Liver (tissue), 9 donors: ENCODE measurements around the gene RELA. TPM values are rescaled to one million over a fixed set of nuclear protein-coding genes. Genes with fewer than 3 reads are reported as not detected.

Source experiments
- DNase-seq: peaks from one replicate; pipeline ENCODE4 v3.0.0-alpha.2; 2017; ENCODE audit warnings: low spot score
- H3K27ac ChIP-seq, 2 donors: one replicate each; pipeline ENCODE4 v1.7.0; 2013; ENCODE audit warnings: inconsistent platforms in 2 of 2, low read length in 2 of 2, control low read depth in 1 of 2, low read depth in 1 of 2, mild to moderate bottlenecking in 1 of 2
- H3K27me3 ChIP-seq, 4 donors: one replicate each; pipeline versions ENCODE4 v1.6.1 to v1.7.0; 2013; ENCODE audit warnings: low read length in 3 of 4, inconsistent platforms in 1 of 4, mild to moderate bottlenecking in 1 of 4, moderate library complexity in 1 of 4; ENCODE audit not compliant: control insufficient read depth in 4 of 4, insufficient read depth in 4 of 4
- H3K36me3 ChIP-seq, 4 donors: one replicate each; pipeline versions ENCODE4 v1.6.1 to v1.7.0; 2013; ENCODE audit warnings: low read length in 3 of 4, mild to moderate bottlenecking in 3 of 4, low read depth in 1 of 4, moderate library complexity in 1 of 4; ENCODE audit not compliant: control insufficient read depth in 4 of 4, insufficient read depth in 3 of 4
- H3K4me1 ChIP-seq, 4 donors: one replicate each; pipeline versions ENCODE4 v1.6.1 to v1.7.0; 2013; ENCODE audit warnings: low read length in 3 of 4, mild to moderate bottlenecking in 3 of 4, moderate library complexity in 1 of 4; ENCODE audit not compliant: control insufficient read depth in 4 of 4, insufficient read depth in 4 of 4
- H3K4me3 ChIP-seq, 3 donors: one replicate each; pipeline versions ENCODE4 v1.6.1 to v1.7.0; 2013; ENCODE audit warnings: low read length in 3 of 3, control low read depth in 1 of 3, low read depth in 1 of 3, mild to moderate bottlenecking in 1 of 3
- H3K9ac ChIP-seq, 2 donors: one replicate each; pipeline ENCODE4 v1.7.0; 2013; ENCODE audit warnings: low read length in 2 of 2, mild to moderate bottlenecking in 2 of 2, moderate library complexity in 2 of 2, control low read depth in 1 of 2, low read depth in 1 of 2
- H3K9me3 ChIP-seq, 4 donors: one replicate each; pipeline versions ENCODE4 v1.6.1 to v1.7.0; 2013; ENCODE audit warnings: low read length in 3 of 4; ENCODE audit not compliant: control insufficient read depth in 4 of 4
- FOXA1 ChIP-seq: IDR thresholded peaks from 2 replicates; pipeline ENCODE4 v1.6.1; 2016; ENCODE audit warnings: antibody characterized with exemption
- FOXA2 ChIP-seq: IDR thresholded peaks from 2 replicates; pipeline ENCODE4 v1.6.1; 2016; ENCODE audit warnings: antibody characterized with exemption
- GABPA ChIP-seq, 2 donors: IDR thresholded peaks in 1 of 2; conservative IDR thresholded peaks in 1 of 2; 2 replicates each; pipeline ENCODE4 v1.6.1; 2016; ENCODE audit warnings: antibody characterized with exemption in 2 of 2, mild to moderate bottlenecking in 1 of 2, moderate library complexity in 1 of 2
- HNF4A ChIP-seq, 2 donors: conservative IDR thresholded peaks; 2 replicates each; pipeline ENCODE4 v1.6.1; 2016; ENCODE audit warnings: antibody characterized with exemption in 2 of 2, mild to moderate bottlenecking in 2 of 2
- HNF4G ChIP-seq: IDR thresholded peaks from 2 replicates; pipeline ENCODE4 v1.6.1; 2016; ENCODE audit warnings: antibody characterized with exemption
- NR2F2 ChIP-seq: IDR thresholded peaks from 2 replicates; pipeline ENCODE4 v1.6.1; 2016; ENCODE audit warnings: antibody characterized with exemption
- RAD21 ChIP-seq, 2 donors: IDR thresholded peaks; 2 replicates each; pipeline ENCODE4 v1.6.1; 2016; ENCODE audit warnings: antibody characterized with exemption in 2 of 2, mild to moderate bottlenecking in 2 of 2
- RXRA ChIP-seq, 2 donors: IDR thresholded peaks; 2 replicates each; pipeline ENCODE4 v1.6.1; 2017 to 2018; ENCODE audit warnings: antibody characterized with exemption in 2 of 2, mild to moderate bottlenecking in 1 of 2
- SP1 ChIP-seq: IDR thresholded peaks from 2 replicates; pipeline ENCODE4 v1.6.1; 2018; ENCODE audit warnings: antibody characterized with exemption, mild to moderate bottlenecking
- TAF1 ChIP-seq: conservative IDR thresholded peaks from 2 replicates; pipeline ENCODE4 v1.6.1; 2016; ENCODE audit warnings: antibody characterized with exemption, mild to moderate bottlenecking
- YY1 ChIP-seq: IDR thresholded peaks from 2 replicates; pipeline ENCODE4 v1.6.1; 2016; ENCODE audit warnings: antibody characterized with exemption, mild to moderate bottlenecking
- WGBS: extraction: QIAGEN DNeasy Blood & Tissue Kit; methylation state at CpG from one replicate; pipeline ENCODE4 v1.1.7; 2013; 5-methylcytosine and 5-hydroxymethylcytosine counted together
- polyA plus RNA-seq, 2 donors: library from polyadenylated mRNA; stranded (reverse) in 1 of 2; unstranded in 1 of 2; fragments of 200-250 nt in 1 of 2; fragments of >200 nt in 1 of 2; fragmentation: Nextera tagmentation in 1 of 2; extraction: Ambion mirVana in 1 of 2; gene quantifications; one replicate each; pipeline versions ENCODE4 v1.2.1 to v1.2.3, GENCODE V29; 2013 to 2015
- total RNA-seq, 2 donors: library from RNA; depleted of rRNA; stranded (reverse); fragments of >200 nt; gene quantifications; one replicate each; pipeline ENCODE4 v1.2.3, GENCODE V29; 2014
- TF ChIP-seq, protein P1 (sequence below): IDR thresholded peaks from 2 replicates; pipeline ENCODE4 v1.6.1; 2016; ENCODE audit warnings: antibody characterized with exemption
- TF ChIP-seq, protein P2 (sequence below): IDR thresholded peaks from 2 replicates; pipeline ENCODE4 v1.6.1; 2016; ENCODE audit warnings: antibody characterized with exemption, mild to moderate bottlenecking
- TF ChIP-seq, protein P3 (sequence below): IDR thresholded peaks from 2 replicates; pipeline ENCODE4 v1.6.1; 2016; ENCODE audit warnings: antibody characterized with exemption
- TF ChIP-seq, protein P4 (sequence below): fragments of 150-350 bp; IDR thresholded peaks from 2 replicates; pipeline ENCODE4 v1.5.1; 2017; ENCODE audit warnings: improper control_type of control experiment, low read depth, low read length; ENCODE audit not compliant: missing input control
- donor health status: healthy.
- donor health status: healthy.
- donor health status: healthy.
- donor health status: healthy.
- donor health status: healthy.

RELA gene
- total and polyA plus RNA-seq, 4 donors, result 11.1 to 30.7 (median 22.0) TPM

GRCh38 chr11:65700399-65700798 lies 37.7 kb upstream of the RELA start:
- WGBS, result 75% methylated on average over 3 of the region's 3 CpGs
- no peaks in the 10 kb centered on the region for H3K27me3 ChIP-seq
- H3K9ac ChIP-seq, result no peak overlapping the region
- H3K4me3 ChIP-seq, result no peak overlapping the region
- no peaks in the 10 kb centered on the region for H3K9me3 ChIP-seq
- no peaks in the 10 kb centered on the region for H3K36me3 ChIP-seq
- H3K27ac ChIP-seq, result no peak overlapping the region
- DNase-seq, result no peak
- H3K4me1 ChIP-seq, result peaks cover 0 to 5% (median 0%) of the 10 kb centered on the region in 4 donors
- TF ChIP-seq RAD21 (IDR thresholded peaks at IDR 0.05) (peak; percentile 14 to 37), YY1 (peak; percentile 33), RXRA (IDR thresholded peaks at IDR 0.05) (peak; percentile 54 to 75)
- TF ChIP-seq, protein P1, sequence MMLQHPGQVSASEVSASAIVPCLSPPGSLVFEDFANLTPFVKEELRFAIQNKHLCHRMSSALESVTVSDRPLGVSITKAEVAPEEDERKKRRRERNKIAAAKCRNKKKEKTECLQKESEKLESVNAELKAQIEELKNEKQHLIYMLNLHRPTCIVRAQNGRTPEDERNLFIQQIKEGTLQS, result no peak
- TF ChIP-seq, protein P2, sequence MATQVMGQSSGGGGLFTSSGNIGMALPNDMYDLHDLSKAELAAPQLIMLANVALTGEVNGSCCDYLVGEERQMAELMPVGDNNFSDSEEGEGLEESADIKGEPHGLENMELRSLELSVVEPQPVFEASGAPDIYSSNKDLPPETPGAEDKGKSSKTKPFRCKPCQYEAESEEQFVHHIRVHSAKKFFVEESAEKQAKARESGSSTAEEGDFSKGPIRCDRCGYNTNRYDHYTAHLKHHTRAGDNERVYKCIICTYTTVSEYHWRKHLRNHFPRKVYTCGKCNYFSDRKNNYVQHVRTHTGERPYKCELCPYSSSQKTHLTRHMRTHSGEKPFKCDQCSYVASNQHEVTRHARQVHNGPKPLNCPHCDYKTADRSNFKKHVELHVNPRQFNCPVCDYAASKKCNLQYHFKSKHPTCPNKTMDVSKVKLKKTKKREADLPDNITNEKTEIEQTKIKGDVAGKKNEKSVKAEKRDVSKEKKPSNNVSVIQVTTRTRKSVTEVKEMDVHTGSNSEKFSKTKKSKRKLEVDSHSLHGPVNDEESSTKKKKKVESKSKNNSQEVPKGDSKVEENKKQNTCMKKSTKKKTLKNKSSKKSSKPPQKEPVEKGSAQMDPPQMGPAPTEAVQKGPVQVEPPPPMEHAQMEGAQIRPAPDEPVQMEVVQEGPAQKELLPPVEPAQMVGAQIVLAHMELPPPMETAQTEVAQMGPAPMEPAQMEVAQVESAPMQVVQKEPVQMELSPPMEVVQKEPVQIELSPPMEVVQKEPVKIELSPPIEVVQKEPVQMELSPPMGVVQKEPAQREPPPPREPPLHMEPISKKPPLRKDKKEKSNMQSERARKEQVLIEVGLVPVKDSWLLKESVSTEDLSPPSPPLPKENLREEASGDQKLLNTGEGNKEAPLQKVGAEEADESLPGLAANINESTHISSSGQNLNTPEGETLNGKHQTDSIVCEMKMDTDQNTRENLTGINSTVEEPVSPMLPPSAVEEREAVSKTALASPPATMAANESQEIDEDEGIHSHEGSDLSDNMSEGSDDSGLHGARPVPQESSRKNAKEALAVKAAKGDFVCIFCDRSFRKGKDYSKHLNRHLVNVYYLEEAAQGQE, result no peak

GRCh38 chr11:65699306-65699705 lies 36.6 kb upstream of the RELA start:
- H3K4me1 ChIP-seq, result peaks cover 0 to 6% (median 0%) of the 10 kb centered on the region in 4 donors
- no peaks in the 10 kb centered on the region for H3K27me3 ChIP-seq
- TF ChIP-seq FOXA2, result no peak
- TF ChIP-seq, protein P1, result no peak
- no peak overlapping the region for H3K4me3 ChIP-seq
- DNase-seq, result no peak
- 79% methylated on average over 7 of the region's 7 CpGs for WGBS
- no peak overlapping the region for H3K9ac ChIP-seq
- H3K36me3 ChIP-seq, result no peaks in the 10 kb centered on the region
- no peak overlapping the region for H3K27ac ChIP-seq
- no peaks in the 10 kb centered on the region for H3K9me3 ChIP-seq

DNA sequence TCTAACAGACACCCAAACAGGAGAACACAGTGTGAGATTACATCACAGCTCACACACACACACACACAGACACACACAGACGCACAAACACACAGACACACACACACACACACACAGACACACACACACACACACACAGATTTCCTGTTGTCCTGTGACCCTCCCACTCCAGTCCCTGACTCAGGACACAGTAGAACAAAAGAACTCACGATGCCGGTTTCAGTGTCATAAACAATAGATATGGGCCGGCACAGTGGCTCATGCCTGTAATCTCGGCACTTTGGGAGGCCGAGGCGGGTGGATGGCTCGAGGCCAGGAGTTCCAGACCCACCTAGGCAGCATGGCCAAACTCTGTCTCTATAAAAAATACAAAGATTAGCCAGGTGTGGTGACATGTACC lies 35.5 kb upstream of the RELA start:
- WGBS, result 60% methylated on average over 8 of the region's 8 CpGs
- no peak for DNase-seq

More for the DNA sequence above, 35.5 kb upstream of the RELA start:
- Histone ChIP-seq H3K4me3 (no peak overlapping the region), H3K9me3 (no peaks in the 10 kb centered on the region), H3K4me1 (peaks cover 0 to 6% (median 0%) of the 10 kb centered on the region in 4 donors), H3K27ac (no peak overlapping the region), H3K36me3 (no peaks in the 10 kb centered on the region), H3K27me3 (no peaks in the 10 kb centered on the region), H3K9ac (no peak overlapping the region)
- no peak for TF ChIP-seq FOXA1
- no peak for TF ChIP-seq HNF4G
- no peak for TF ChIP-seq HNF4A (conservative IDR thresholded peaks at IDR 0.05)
- TF ChIP-seq SP1, result peak; percentile 7
- TF ChIP-seq TAF1, result no peak
- TF ChIP-seq NR2F2, result peak; percentile 54
- TF ChIP-seq, protein P3, sequence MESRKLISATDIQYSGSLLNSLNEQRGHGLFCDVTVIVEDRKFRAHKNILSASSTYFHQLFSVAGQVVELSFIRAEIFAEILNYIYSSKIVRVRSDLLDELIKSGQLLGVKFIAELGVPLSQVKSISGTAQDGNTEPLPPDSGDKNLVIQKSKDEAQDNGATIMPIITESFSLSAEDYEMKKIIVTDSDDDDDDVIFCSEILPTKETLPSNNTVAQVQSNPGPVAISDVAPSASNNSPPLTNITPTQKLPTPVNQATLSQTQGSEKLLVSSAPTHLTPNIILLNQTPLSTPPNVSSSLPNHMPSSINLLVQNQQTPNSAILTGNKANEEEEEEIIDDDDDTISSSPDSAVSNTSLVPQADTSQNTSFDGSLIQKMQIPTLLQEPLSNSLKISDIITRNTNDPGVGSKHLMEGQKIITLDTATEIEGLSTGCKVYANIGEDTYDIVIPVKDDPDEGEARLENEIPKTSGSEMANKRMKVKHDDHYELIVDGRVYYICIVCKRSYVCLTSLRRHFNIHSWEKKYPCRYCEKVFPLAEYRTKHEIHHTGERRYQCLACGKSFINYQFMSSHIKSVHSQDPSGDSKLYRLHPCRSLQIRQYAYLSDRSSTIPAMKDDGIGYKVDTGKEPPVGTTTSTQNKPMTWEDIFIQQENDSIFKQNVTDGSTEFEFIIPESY, result no peak
- TF ChIP-seq, protein P1, result no peak
- TF ChIP-seq, protein P2, result no peak
- TF ChIP-seq, protein P4, sequence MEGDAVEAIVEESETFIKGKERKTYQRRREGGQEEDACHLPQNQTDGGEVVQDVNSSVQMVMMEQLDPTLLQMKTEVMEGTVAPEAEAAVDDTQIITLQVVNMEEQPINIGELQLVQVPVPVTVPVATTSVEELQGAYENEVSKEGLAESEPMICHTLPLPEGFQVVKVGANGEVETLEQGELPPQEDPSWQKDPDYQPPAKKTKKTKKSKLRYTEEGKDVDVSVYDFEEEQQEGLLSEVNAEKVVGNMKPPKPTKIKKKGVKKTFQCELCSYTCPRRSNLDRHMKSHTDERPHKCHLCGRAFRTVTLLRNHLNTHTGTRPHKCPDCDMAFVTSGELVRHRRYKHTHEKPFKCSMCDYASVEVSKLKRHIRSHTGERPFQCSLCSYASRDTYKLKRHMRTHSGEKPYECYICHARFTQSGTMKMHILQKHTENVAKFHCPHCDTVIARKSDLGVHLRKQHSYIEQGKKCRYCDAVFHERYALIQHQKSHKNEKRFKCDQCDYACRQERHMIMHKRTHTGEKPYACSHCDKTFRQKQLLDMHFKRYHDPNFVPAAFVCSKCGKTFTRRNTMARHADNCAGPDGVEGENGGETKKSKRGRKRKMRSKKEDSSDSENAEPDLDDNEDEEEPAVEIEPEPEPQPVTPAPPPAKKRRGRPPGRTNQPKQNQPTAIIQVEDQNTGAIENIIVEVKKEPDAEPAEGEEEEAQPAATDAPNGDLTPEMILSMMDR, result no peak
- no peak for TF ChIP-seq YY1
- no peak for TF ChIP-seq GABPA (IDR thresholded peaks at IDR 0.05 in 1 of 2, conservative IDR thresholded peaks at IDR 0.05 in 1 of 2)
